PC-3 (cell line): ENCODE results near the gene CD86. TPM values are rescaled to one million over a fixed set of nuclear protein-coding genes. Genes with fewer than 3 reads are reported as not detected.

ENCODE experiments used
- ATAC-seq: fragments of 200-7000 bp; cut with Tn5 transposase; 2 replicates; pipeline ENCODE4 v1.9.1; 2020; ENCODE audit warnings: mild to moderate bottlenecking, moderate library complexity
- BruUV-seq: library from RNA; stranded (reverse); fragments of 400-500 nt; replicated peaks from 2 replicates; lab custom pipeline; 2021; lab: Mats Ljungman, UMichigan
- CTCF ChIA-PET: fragments of 300-600 bp; sonication (Branson Sonifier 250); formaldehyde crosslinking; loops from one replicate; lab custom pipeline; 2022; ENCODE audit warnings: antibody characterized with exemption; lab: Charles Lee
- POLR2A ChIA-PET: fragments of 300-600 bp; sonication (Branson Sonifier 250); formaldehyde crosslinking; loops from one replicate; lab custom pipeline; 2022; ENCODE audit warnings: antibody characterized with exemption; ENCODE audit not compliant: unreplicated experiment; lab: Charles Lee
- DNase-seq: peaks from one replicate; pipeline ENCODE4 v3.0.0-alpha.2; 2015
- H2AFZ ChIP-seq: fragments of 300-600 bp; sonication (generic); 2 replicates; pipeline ENCODE4 v1.6.0; 2016; ENCODE audit warnings: antibody characterized with exemption, low read length
- H3F3A ChIP-seq: fragments of 300-600 bp; sonication (generic); one replicate; pipeline ENCODE4 v1.6.0; 2017; ENCODE audit warnings: antibody characterized with exemption, low read length, control low read depth, mild to moderate bottlenecking; ENCODE audit not compliant: unreplicated experiment
- H3K27ac ChIP-seq: fragments of 300-600 bp; sonication (generic); 2 replicates; pipeline ENCODE4 v1.5.1; 2016; ENCODE audit warnings: mild to moderate bottlenecking, low read length
- H3K27me3 ChIP-seq: fragments of 300-600 bp; sonication (generic); 2 replicates; pipeline ENCODE4 v1.6.1; 2016; ENCODE audit warnings: low read length, mixed read lengths
- H3K36me3 ChIP-seq: fragments of 300-600 bp; sonication (generic); 2 replicates; pipeline ENCODE4 v1.6.1; 2016; ENCODE audit warnings: low read depth, mixed run types, low read length, mixed read lengths
- H3K4me1 ChIP-seq: fragments of 300-600 bp; sonication (generic); 2 replicates; pipeline ENCODE4 v1.5.1; 2016; ENCODE audit warnings: low read length; ENCODE audit not compliant: insufficient read depth
- H3K4me2 ChIP-seq: fragments of 300-600 bp; sonication (generic); 2 replicates; pipeline ENCODE4 v1.6.0; 2016; ENCODE audit warnings: low read length
- H3K4me3 ChIP-seq: fragments of 300-600 bp; sonication (generic); 2 replicates; pipeline ENCODE4 v1.5.1; 2016; ENCODE audit warnings: mild to moderate bottlenecking, low read length, mixed read lengths
- H3K79me2 ChIP-seq: fragments of 300-600 bp; sonication (generic); 2 replicates; pipeline ENCODE4 v1.6.1; 2017; ENCODE audit warnings: low read length, mixed read lengths
- H3K9ac ChIP-seq: fragments of 300-600 bp; sonication (generic); 2 replicates; pipeline ENCODE4 v1.6.0; 2016; ENCODE audit warnings: mild to moderate bottlenecking, low read length
- H3K9me2 ChIP-seq: fragments of 300-600 bp; sonication (generic); replicated peaks from 2 replicates; pipeline ENCODE4 v1.6.1; 2016; ENCODE audit warnings: mixed run types, low read length, mixed read lengths
- H3K9me3 ChIP-seq: fragments of 300-600 bp; sonication (generic); 2 replicates; pipeline ENCODE4 v1.6.1; 2016; ENCODE audit warnings: low read length, mixed read lengths
- H4K20me1 ChIP-seq: fragments of 300-600 bp; sonication (generic); 2 replicates; pipeline ENCODE4 v1.6.1; 2016; ENCODE audit warnings: low read length, mixed read lengths
- CTCF ChIP-seq: fragments of 300-600 bp; sonication (generic); conservative IDR thresholded peaks from 2 replicates; pipeline ENCODE4 v1.5.1; 2017; ENCODE audit warnings: antibody characterized with exemption, low read depth, mild to moderate bottlenecking, low read length
- EZH2 ChIP-seq: fragments of 300-600 bp; sonication (generic); IDR thresholded peaks from one replicate; pipeline ENCODE4 v1.6.1; 2017; ENCODE audit warnings: antibody characterized with exemption, mild to moderate bottlenecking, low read length; ENCODE audit not compliant: unreplicated experiment
- EZH2phosphoT487 ChIP-seq: fragments of 300-600 bp; sonication (generic); IDR thresholded peaks from 2 replicates; pipeline ENCODE4 v1.6.1; 2018; ENCODE audit warnings: mild to moderate bottlenecking, antibody characterized with exemption, low read length, borderline replicate concordance
- intact Hi-C: fragments of 100-400 bp; cut with micrococcal nuclease; formaldehyde crosslinking; loops from 2 replicates; pipeline ENCODE4 v1.9.0; 2023
- total RNA-seq: library from RNA; depleted of rRNA; stranded (reverse); fragments of >200 nt; gene quantifications from 2 replicates; pipeline ENCODE4 v1.2.3, GENCODE V29; 2014

The CD86 gene
- total RNA-seq, 1 experiment from 2014 or later: 0.07 TPM

GRCh38 chr3:122067588-122068240, 12.6 kb downstream of the CD86 start:
- CTCF ChIA-PET: no interaction called here
- BruUV-seq: no TSS peak
- no peaks in the 10 kb centered on the region for H3K36me3 ChIP-seq

GRCh38 chr3:122074621-122075265, 19.6 kb downstream of the CD86 start:
- POLR2A ChIA-PET: no interaction called here
- Histone ChIP-seq H3K79me2 (no peaks in the 10 kb centered on the region), H3K9me2 (no peaks in the 10 kb centered on the region), H3K27ac (no peak overlapping the region), H4K20me1 (no peaks in the 10 kb centered on the region), H3K4me1 (peaks cover 5% of the 10 kb centered on the region), H3K9ac (no peak overlapping the region), H3K4me2 (no peak overlapping the region), H3K36me3 (no peaks in the 10 kb centered on the region), H3F3A (no peaks in the 10 kb centered on the region), H3K4me3 (no peak overlapping the region), H2AFZ (no peak overlapping the region), H3K9me3 (no peaks in the 10 kb centered on the region), H3K27me3 (no peaks in the 10 kb centered on the region)
- no TSS peak for BruUV-seq
- ATAC-seq (no peak), DNase-seq (no peak)
- intact Hi-C loops: no loop called here
- CTCF ChIA-PET: no interaction called here
- no peak for TF ChIP-seq CTCF

More at GRCh38 chr3:122067588-122068240, 12.6 kb downstream of the CD86 start:
- Histone ChIP-seq H3K9me3 (no peaks in the 10 kb centered on the region), H3K4me3 (no peak overlapping the region), H2AFZ (no peak overlapping the region), H3K4me2 (no peak overlapping the region), H3K79me2 (no peaks in the 10 kb centered on the region), H3K27ac (no peak overlapping the region), H4K20me1 (no peaks in the 10 kb centered on the region), H3K9me2 (no peaks in the 10 kb centered on the region), H3K4me1 (no peaks in the 10 kb centered on the region), H3K9ac (no peak overlapping the region), H3F3A (no peaks in the 10 kb centered on the region), H3K27me3 (no peaks in the 10 kb centered on the region)
- DNase-seq (no peak), ATAC-seq (no peak)
- POLR2A ChIA-PET: no interaction called here
- TF ChIP-seq EZH2phosphoT487 (no peak), EZH2 (no peak), CTCF (no peak)
- intact Hi-C loops: no loop called here
